ENCODE results near the gene CLK4. TPM values are rescaled to one million over a fixed set of nuclear protein-coding genes. Genes with fewer than 3 reads are reported as not detected.

CLK4 gene
- total RNA-seq, 1 experiment from 2014 or later, result 23.8 TPM

DNA sequence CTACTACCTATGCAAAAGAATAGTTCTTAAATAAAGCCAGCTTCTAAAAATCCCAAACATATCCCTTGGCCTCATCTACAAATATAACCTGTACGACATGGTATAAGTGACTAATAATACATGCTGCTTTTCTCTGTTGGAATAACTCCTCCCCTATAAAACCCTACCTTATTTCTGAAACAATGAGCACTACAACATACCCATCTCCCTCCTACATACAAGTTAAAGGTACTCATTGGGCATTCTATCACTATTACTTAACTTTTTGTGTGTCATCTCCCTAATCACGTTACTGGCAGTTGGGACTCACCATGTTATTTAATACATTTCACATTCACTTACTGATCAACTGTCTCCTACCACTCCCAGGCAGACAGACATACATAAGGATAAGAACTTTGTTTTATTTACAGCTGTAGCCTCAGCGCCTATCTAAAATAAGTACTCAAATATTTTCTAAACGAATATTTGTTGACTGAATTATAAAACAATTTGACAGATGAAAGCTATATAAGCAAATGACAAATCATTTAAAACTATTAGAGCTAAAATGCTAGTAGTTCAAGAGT, 4.1 kb downstream of the CLK4 start:
- H2AFZ ChIP-seq (ENCODE audit: low read length), result no peak overlapping the region
- TF ChIP-seq EZH2phosphoT487 (IDR thresholded peaks at IDR 0.05; ENCODE audit: borderline replicate concordance, low read length) (no peak), EZH2 (IDR thresholded peaks at IDR 0.05; ENCODE audit: low read length, unreplicated experiment) (no peak)
- TF ChIP-seq, protein P1, sequence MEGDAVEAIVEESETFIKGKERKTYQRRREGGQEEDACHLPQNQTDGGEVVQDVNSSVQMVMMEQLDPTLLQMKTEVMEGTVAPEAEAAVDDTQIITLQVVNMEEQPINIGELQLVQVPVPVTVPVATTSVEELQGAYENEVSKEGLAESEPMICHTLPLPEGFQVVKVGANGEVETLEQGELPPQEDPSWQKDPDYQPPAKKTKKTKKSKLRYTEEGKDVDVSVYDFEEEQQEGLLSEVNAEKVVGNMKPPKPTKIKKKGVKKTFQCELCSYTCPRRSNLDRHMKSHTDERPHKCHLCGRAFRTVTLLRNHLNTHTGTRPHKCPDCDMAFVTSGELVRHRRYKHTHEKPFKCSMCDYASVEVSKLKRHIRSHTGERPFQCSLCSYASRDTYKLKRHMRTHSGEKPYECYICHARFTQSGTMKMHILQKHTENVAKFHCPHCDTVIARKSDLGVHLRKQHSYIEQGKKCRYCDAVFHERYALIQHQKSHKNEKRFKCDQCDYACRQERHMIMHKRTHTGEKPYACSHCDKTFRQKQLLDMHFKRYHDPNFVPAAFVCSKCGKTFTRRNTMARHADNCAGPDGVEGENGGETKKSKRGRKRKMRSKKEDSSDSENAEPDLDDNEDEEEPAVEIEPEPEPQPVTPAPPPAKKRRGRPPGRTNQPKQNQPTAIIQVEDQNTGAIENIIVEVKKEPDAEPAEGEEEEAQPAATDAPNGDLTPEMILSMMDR (conservative IDR thresholded peaks at IDR 0.05; ENCODE audit: low read depth, low read length), result no peak
- H4K20me1 ChIP-seq (ENCODE audit: low read length), result peaks cover 13% of the 10 kb centered on the region; the same call in 1 of the 2 replicates
- H3K4me1 ChIP-seq (ENCODE audit: insufficient read depth, low read length), result peaks cover 18% of the 10 kb centered on the region
- H3K27ac ChIP-seq (ENCODE audit: low read length), result no peak overlapping the region
- ATAC-seq (no peak), DNase-seq (no peak)
- intact Hi-C loops (cut with micrococcal nuclease), result loop anchor here (10.0 kb wide), 1 partner anchor 212 kb away; no protein-coding TSS in a partner anchor
- no TSS peak for BruUV-seq (replicated peaks)
- no peaks in the 10 kb centered on the region for H3K9me3 ChIP-seq (ENCODE audit: low read length)
- no peaks in the 10 kb centered on the region for H3K9me2 ChIP-seq (replicated peaks; ENCODE audit: low read length)
- no peak overlapping the region for H3K4me2 ChIP-seq (ENCODE audit: low read length)
- no peak overlapping the region for H3K9ac ChIP-seq (ENCODE audit: low read length)
- POLR2A ChIA-PET (ENCODE audit: unreplicated experiment), result no interaction called here
- no peaks in the 10 kb centered on the region for H3K27me3 ChIP-seq (ENCODE audit: low read length)
- peaks cover 47% of the 10 kb centered on the region for H3K36me3 ChIP-seq (ENCODE audit: low read depth, low read length)
- CTCF ChIA-PET, result no interaction called here
- peaks cover 60% of the 10 kb centered on the region for H3K79me2 ChIP-seq (ENCODE audit: low read length)
- H3F3A ChIP-seq (ENCODE audit: low read length, unreplicated experiment), result no peaks in the 10 kb centered on the region
- H3K4me3 ChIP-seq (ENCODE audit: low read length), result no peak overlapping the region

- no peak for ATAC-seq
- peaks cover 7% of the 10 kb centered on the region; the same call in 1 of the 2 replicates for H4K20me1 ChIP-seq (ENCODE audit: low read length)
- CTCF ChIA-PET, result interaction anchor here (0.7 kb wide), 1 partner anchor 77 kb away, joined by 3 read pairs; no protein-coding TSS in a partner anchor
Observed at GRCh38 chr5:178619390-178619789, 7.5 kb downstream of the CLK4 start.

DNA sequence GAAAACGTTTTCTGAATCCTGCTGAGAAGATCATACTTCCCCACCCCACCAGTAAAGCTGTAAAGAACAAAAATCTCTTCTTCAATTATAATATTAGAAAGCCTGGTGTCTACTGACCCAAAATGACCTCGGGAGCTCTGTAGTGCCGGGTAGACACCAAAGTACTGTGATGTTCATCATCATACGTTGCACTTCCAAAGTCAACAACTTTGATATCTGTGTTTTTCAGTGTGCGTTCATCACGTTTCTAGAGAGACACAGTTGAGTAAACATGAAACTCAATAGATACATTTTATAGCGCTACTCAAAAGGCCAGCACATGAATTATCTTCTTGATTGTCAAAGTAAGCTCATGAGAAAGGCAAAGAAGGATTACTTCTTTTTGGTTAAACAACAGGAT, 14.6 kb downstream of the CLK4 start:
- ATAC-seq (no peak), DNase-seq (no peak)
- ChIA-PET POLR2A (ENCODE audit: unreplicated experiment) (no interaction called here), CTCF (no interaction called here)
- Histone ChIP-seq H3K27me3 (ENCODE audit: low read length) (no peaks in the 10 kb centered on the region), H3K36me3 (ENCODE audit: low read depth, low read length) (peaks cover 67% of the 10 kb centered on the region), H2AFZ (ENCODE audit: low read length) (no peak overlapping the region), H3K4me1 (ENCODE audit: insufficient read depth, low read length) (no peaks in the 10 kb centered on the region), H3K4me2 (ENCODE audit: low read length) (no peak overlapping the region), H3K9me3 (ENCODE audit: low read length) (no peaks in the 10 kb centered on the region), H3K9ac (ENCODE audit: low read length) (no peak overlapping the region), H3F3A (ENCODE audit: low read length, unreplicated experiment) (no peaks in the 10 kb centered on the region), H3K27ac (ENCODE audit: low read length) (no peak overlapping the region), H3K79me2 (ENCODE audit: low read length) (no peaks in the 10 kb centered on the region), H3K4me3 (ENCODE audit: low read length) (no peak overlapping the region), H3K9me2 (replicated peaks; ENCODE audit: low read length) (no peaks in the 10 kb centered on the region), H4K20me1 (ENCODE audit: low read length) (no peaks in the 10 kb centered on the region)
- TF ChIP-seq, protein P1 (conservative IDR thresholded peaks at IDR 0.05; ENCODE audit: low read depth, low read length), result no peak
- no peak for TF ChIP-seq EZH2 (IDR thresholded peaks at IDR 0.05; ENCODE audit: low read length, unreplicated experiment)
- no peak for TF ChIP-seq EZH2phosphoT487 (IDR thresholded peaks at IDR 0.05; ENCODE audit: borderline replicate concordance, low read length)
- no TSS peak for BruUV-seq (replicated peaks)
- intact Hi-C loops (cut with micrococcal nuclease), result no loop called here

More at GRCh38 chr5:178619390-178619789, 7.5 kb downstream of the CLK4 start:
- H3K27me3 ChIP-seq (ENCODE audit: low read length), result no peaks in the 10 kb centered on the region
- intact Hi-C loops (cut with micrococcal nuclease), result no loop called here
- peaks cover 7% of the 10 kb centered on the region for H3K4me1 ChIP-seq (ENCODE audit: insufficient read depth, low read length)
- no peak overlapping the region for H3K4me2 ChIP-seq (ENCODE audit: low read length)
- peaks cover 74% of the 10 kb centered on the region for H3K36me3 ChIP-seq (ENCODE audit: low read depth, low read length)
- BruUV-seq (replicated peaks), result no TSS peak
- no peaks in the 10 kb centered on the region for H3F3A ChIP-seq (ENCODE audit: low read length, unreplicated experiment)
- no peak for DNase-seq
- no peaks in the 10 kb centered on the region for H3K9me3 ChIP-seq (ENCODE audit: low read length)
- POLR2A ChIA-PET (ENCODE audit: unreplicated experiment), result no interaction called here
- H3K4me3 ChIP-seq (ENCODE audit: low read length), result no peak overlapping the region
- peaks cover 35% of the 10 kb centered on the region for H3K79me2 ChIP-seq (ENCODE audit: low read length)
- no peak overlapping the region for H3K27ac ChIP-seq (ENCODE audit: low read length)
- TF ChIP-seq EZH2 (IDR thresholded peaks at IDR 0.05; ENCODE audit: low read length, unreplicated experiment) (no peak), EZH2phosphoT487 (IDR thresholded peaks at IDR 0.05; ENCODE audit: borderline replicate concordance, low read length) (no peak)
- TF ChIP-seq, protein P1 (conservative IDR thresholded peaks at IDR 0.05; ENCODE audit: low read depth, low read length), result no peak
- H3K9me2 ChIP-seq (replicated peaks; ENCODE audit: low read length), result no peaks in the 10 kb centered on the region
- no peak overlapping the region for H2AFZ ChIP-seq (ENCODE audit: low read length)
- no peak overlapping the region for H3K9ac ChIP-seq (ENCODE audit: low read length)
